AG10803 (cell line): ENCODE measurements around the gene ZCCHC7.

Source experiments
- DNase-seq: peaks from one replicate; pipeline ENCODE4 v3.0.0; 2010; ENCODE audit warnings: low read depth
- H3K4me3 ChIP-seq: 2 replicates; pipeline ENCODE4 v1.5.1; 2011; ENCODE audit warnings: mild to moderate bottlenecking, low read length, control low read depth
- CTCF ChIP-seq: conservative IDR thresholded peaks from 2 replicates; pipeline ENCODE4 v1.5.1; 2011; ENCODE audit warnings: mild to moderate bottlenecking, low read length, control low read depth, inconsistent platforms

The ZCCHC7 gene

GRCh38 chr9:37364751-37365360 is 244.5 kb downstream of the ZCCHC7 start:
- DNase-seq, result no peak
- H3K4me3 ChIP-seq, result no peak overlapping the region
- peak; percentile 7; the same call in 1 of the 2 replicates for TF ChIP-seq CTCF

GRCh38 chr9:37369671-37370070 is 249.3 kb downstream of the ZCCHC7 start:
- TF ChIP-seq CTCF, result no peak
- DNase-seq, result no peak
- no peak overlapping the region for H3K4me3 ChIP-seq

- no peak overlapping the region for H3K4me3 ChIP-seq
- no peak for DNase-seq
- no peak for TF ChIP-seq CTCF
Measured at GRCh38 chr9:37370282-37370681, 249.9 kb downstream of the ZCCHC7 start.

- no peak for DNase-seq
- no peak for TF ChIP-seq CTCF
- H3K4me3 ChIP-seq, result no peak overlapping the region
Measured at GRCh38 chr9:37370968-37371563, 250.7 kb downstream of the ZCCHC7 start.

GRCh38 chr9:37371565-37372464 is 251.4 kb downstream of the ZCCHC7 start:
- TF ChIP-seq CTCF, result no peak
- peak; percentile 36 for DNase-seq

GRCh38 chr9:37372839-37373238 is 252.5 kb downstream of the ZCCHC7 start:
- no peak for DNase-seq
- no peak for TF ChIP-seq CTCF
- no peak overlapping the region for H3K4me3 ChIP-seq

More at GRCh38 chr9:37371565-37372464, 251.4 kb downstream of the ZCCHC7 start:
- H3K4me3 ChIP-seq, result no peak overlapping the region
